ENCODE data around the gene GLT8D1.

DNA sequence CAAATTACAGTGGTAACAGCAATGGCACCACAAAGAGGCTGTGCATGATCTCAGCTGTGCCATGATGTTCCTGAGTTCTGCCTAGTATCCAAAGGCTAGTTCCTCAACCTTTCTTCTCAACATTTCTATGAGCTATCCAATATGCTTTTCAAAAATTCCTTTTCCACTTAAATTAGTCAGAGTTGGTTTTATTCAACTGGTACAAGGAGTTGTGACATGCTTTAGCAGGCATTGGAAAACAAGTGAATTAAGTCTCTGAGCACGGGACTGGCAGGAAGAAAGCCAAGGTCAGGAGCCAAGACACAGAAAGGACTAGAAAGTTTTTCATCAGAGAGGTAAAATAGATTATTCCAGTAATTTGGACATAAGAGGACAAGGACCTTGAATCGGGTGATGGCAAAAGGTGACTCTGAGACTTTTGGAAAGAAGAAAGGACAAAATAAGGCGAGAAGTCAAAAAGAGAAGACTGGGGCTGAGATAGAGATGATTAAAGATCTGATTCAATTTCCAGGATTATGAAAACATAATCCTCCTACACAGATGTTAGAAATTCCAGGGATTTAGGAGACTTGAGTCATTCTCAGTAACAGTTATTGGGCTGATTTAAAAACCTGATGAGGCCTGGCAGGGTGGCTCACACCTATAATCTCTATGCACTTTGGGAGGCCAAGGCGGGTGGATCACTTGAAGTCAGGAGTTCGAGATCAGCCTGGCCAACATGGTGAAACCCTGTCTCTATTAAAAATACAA lies 56.0 kb downstream of the GLT8D1 start:
- TF ChIP-seq, protein P1, sequence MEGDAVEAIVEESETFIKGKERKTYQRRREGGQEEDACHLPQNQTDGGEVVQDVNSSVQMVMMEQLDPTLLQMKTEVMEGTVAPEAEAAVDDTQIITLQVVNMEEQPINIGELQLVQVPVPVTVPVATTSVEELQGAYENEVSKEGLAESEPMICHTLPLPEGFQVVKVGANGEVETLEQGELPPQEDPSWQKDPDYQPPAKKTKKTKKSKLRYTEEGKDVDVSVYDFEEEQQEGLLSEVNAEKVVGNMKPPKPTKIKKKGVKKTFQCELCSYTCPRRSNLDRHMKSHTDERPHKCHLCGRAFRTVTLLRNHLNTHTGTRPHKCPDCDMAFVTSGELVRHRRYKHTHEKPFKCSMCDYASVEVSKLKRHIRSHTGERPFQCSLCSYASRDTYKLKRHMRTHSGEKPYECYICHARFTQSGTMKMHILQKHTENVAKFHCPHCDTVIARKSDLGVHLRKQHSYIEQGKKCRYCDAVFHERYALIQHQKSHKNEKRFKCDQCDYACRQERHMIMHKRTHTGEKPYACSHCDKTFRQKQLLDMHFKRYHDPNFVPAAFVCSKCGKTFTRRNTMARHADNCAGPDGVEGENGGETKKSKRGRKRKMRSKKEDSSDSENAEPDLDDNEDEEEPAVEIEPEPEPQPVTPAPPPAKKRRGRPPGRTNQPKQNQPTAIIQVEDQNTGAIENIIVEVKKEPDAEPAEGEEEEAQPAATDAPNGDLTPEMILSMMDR (IDR thresholded peaks at IDR 0.05): no peak
- TF ChIP-seq POLR2A (IDR thresholded peaks at IDR 0.05): no peak
- no peak for TF ChIP-seq POLR2AphosphoS5 (IDR thresholded peaks at IDR 0.05)

All from prostate gland (tissue), 2 donors.